ENCODE results near the gene RBM33.

- TF ChIP-seq CTCF (conservative IDR thresholded peaks at IDR 0.05): no peak
- TF ChIP-seq ZFX (IDR thresholded peaks at IDR 0.05): no peak
Measured at GRCh38 chr7:155820246-155820645, 175.8 kb downstream of the RBM33 start.

Data from C4-2B (cell line).